GM10248 (cell line): Measurements from ENCODE around the gene SLC22A9.
"Not testable (repeated sequence)": the region's sequence is repeated elsewhere in the genome, so short reads cannot be mapped to it uniquely, and the experiment has no call there.

Source experiments
- CTCF ChIA-PET: fragments of 300-600 bp; sonication (Branson Sonifier 250); formaldehyde crosslinking; extraction: SDS; loops from one replicate; lab custom pipeline; 2021; ENCODE audit warnings: antibody characterized with exemption; lab: Yijun Ruan, JAX
- POLR2A ChIA-PET: fragments of 350-650 bp; sonication (Branson Sonifier 250); formaldehyde crosslinking; extraction: SDS; loops from one replicate; lab custom pipeline; 2020; ENCODE audit warnings: antibody characterized with exemption; lab: Yijun Ruan, JAX
- DNase-seq: peaks from one replicate; pipeline ENCODE4 v3.0.0; 2012; ENCODE audit errors: extremely low spot score
- CTCF ChIP-seq: IDR thresholded peaks from 2 replicates; pipeline ENCODE4 v1.5.1; 2012; ENCODE audit warnings: mild to moderate bottlenecking, low read depth; ENCODE audit errors: extremely low read depth, missing control alignments, control extremely low read depth

The SLC22A9 gene

GRCh38 chr11:63369165-63369970 is at the start of gene SLC22A9:
Gene SLC22A9 (plus strand): TSS chr11:63369785. CDS start chr11:63370057, 272 bp downstream.
- ChIA-PET CTCF (no interaction called here), POLR2A (no interaction called here)
- TF ChIP-seq CTCF, result no peak
- DNase-seq, result no peak

- no peak for TF ChIP-seq CTCF
- POLR2A ChIA-PET, result no interaction called here
- no peak for DNase-seq
- CTCF ChIA-PET, result no interaction called here
Measured at GRCh38 chr11:63321723-63322122, 47.9 kb upstream of the SLC22A9 start.

GRCh38 chr11:63335089-63335488 is 34.5 kb upstream of the SLC22A9 start:
- POLR2A ChIA-PET, CTCF ChIA-PET, DNase-seq: not testable (repeated sequence)

GRCh38 chr11:63337070-63337469 is 32.5 kb upstream of the SLC22A9 start:
- CTCF ChIA-PET, result no interaction called here
- no peak for TF ChIP-seq CTCF
- POLR2A ChIA-PET, result no interaction called here
- no peak for DNase-seq

GRCh38 chr11:63343130-63343529 is 26.5 kb upstream of the SLC22A9 start:
- no peak for DNase-seq
- ChIA-PET CTCF (no interaction called here), POLR2A (no interaction called here)
- TF ChIP-seq CTCF, result no peak

GRCh38 chr11:63352144-63352543 is 17.4 kb upstream of the SLC22A9 start:
- ChIA-PET POLR2A (no interaction called here), CTCF (no interaction called here)
- TF ChIP-seq CTCF, result no peak
- no peak for DNase-seq

- DNase-seq, result no peak
- ChIA-PET POLR2A (no interaction called here), CTCF (no interaction called here)
- no peak for TF ChIP-seq CTCF
Measured at GRCh38 chr11:63362196-63362793, 7.3 kb upstream of the SLC22A9 start.
